SK-N-MC (cell line): ENCODE data around the gene RALGAPA2.

Source experiments
- EZH2 ChIP-seq: fragments of 200-600 bp; sonication (generic); IDR thresholded peaks from one replicate; pipeline ENCODE4 v1.6.1; 2017; ENCODE audit warnings: antibody characterized with exemption
- FOXP2 ChIP-seq: optimal IDR thresholded peaks from 2 replicates; pipeline ENCODE3; 2011; ENCODE audit warnings: mild to moderate bottlenecking, moderate library complexity; ENCODE audit not compliant: insufficient read depth; ENCODE audit errors: extremely low read length, control extremely low read depth
- POLR2AphosphoS5 ChIP-seq: IDR thresholded peaks from 2 replicates; pipeline ENCODE4 v1.6.1; 2012; ENCODE audit warnings: mild to moderate bottlenecking, low read depth, low read length, borderline replicate concordance

- TF ChIP-seq POLR2AphosphoS5 (no peak), EZH2 (no peak), FOXP2 (no peak)
Observed at GRCh38 chr20:20417876-20418676, 294.4 kb downstream of the RALGAPA2 start.
